ENCODE data around the gene MRPL34. TPM values are rescaled to one million over a fixed set of nuclear protein-coding genes. Genes with fewer than 3 reads are reported as not detected.

MRPL34 gene
- total RNA-seq, 1 donor from 2014 or later: 25.9 TPM

DNA sequence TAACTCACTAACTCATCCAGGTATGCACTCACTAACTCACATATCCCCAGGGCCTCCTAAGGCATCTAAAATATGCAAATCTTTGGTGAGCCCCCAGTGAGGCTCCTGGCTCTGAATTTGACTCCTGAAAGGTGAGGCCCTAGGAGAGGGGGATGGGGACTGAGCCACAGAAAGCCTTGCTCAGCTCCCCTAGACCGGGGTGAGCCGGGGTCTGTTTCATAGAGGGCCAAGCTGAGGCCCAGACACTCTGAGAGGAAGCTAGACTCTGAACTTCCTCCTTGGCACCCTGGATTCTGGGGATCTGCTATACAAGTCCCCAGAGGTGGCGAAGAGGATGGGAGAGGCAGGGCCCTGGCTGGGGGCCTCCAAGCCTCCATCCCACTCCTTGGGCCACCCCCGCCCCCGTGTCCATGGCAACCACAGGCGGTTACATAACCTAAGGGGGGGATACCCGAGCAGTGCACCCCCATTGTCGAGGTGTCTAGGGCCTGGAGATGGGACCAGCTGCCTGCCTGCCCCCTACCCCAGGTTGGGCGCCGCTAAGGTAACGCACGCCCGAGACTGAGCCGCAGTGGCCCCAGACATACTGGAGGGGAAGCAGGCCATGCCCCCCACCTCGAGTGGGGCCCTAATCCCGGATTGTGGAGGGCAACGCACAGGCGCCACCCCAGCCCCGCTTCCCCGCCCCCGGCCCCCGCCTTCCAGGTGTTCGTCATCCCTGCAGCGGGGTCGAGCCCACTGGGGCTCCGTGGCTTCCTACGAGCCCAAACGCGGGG, 3.1 kb upstream of the MRPL34 start:
- peaks cover 6% of the 10 kb centered on the region for H3K4me1 ChIP-seq
- no peak overlapping the region for H3K27ac ChIP-seq

GRCh38 chr19:17303167-17303939, 2.3 kb upstream of the MRPL34 start, which contains the start of gene ABHD8:
Gene ABHD8, minus strand, starts transcription at chr19:17303425. Its CDS starts 1,809 bp downstream, at chr19:17301616.
- H3K36me3 Mint-ChIP-seq: peaks cover 9% of the 10 kb centered on the region
- H2AFZ ChIP-seq (replicated peaks): peak within 1 kb of the TSS; percentile 77
- peaks cover 7% of the 10 kb centered on the region for H3K27me3 Mint-ChIP-seq (ENCODE audit: insufficient read depth, low read depth)
- peaks cover 1% of the 10 kb centered on the region for H3K9me3 Mint-ChIP-seq
- no peaks in the 10 kb centered on the region for H4K20me1 ChIP-seq (ENCODE audit: low read depth)
- peak within 1 kb of the TSS; percentile 67 for H3K4me3 ChIP-seq
- H3K36me3 ChIP-seq: no peaks in the 10 kb centered on the region
- TF ChIP-seq, protein P1, sequence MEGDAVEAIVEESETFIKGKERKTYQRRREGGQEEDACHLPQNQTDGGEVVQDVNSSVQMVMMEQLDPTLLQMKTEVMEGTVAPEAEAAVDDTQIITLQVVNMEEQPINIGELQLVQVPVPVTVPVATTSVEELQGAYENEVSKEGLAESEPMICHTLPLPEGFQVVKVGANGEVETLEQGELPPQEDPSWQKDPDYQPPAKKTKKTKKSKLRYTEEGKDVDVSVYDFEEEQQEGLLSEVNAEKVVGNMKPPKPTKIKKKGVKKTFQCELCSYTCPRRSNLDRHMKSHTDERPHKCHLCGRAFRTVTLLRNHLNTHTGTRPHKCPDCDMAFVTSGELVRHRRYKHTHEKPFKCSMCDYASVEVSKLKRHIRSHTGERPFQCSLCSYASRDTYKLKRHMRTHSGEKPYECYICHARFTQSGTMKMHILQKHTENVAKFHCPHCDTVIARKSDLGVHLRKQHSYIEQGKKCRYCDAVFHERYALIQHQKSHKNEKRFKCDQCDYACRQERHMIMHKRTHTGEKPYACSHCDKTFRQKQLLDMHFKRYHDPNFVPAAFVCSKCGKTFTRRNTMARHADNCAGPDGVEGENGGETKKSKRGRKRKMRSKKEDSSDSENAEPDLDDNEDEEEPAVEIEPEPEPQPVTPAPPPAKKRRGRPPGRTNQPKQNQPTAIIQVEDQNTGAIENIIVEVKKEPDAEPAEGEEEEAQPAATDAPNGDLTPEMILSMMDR (IDR thresholded peaks at IDR 0.05): peak; percentile 72
- TF ChIP-seq EZH2phosphoT487 (IDR thresholded peaks at IDR 0.05): no peak
- H3K4me2 ChIP-seq: peak within 1 kb of the TSS; percentile 90
- peaks cover 6% of the 10 kb centered on the region for H3K4me1 ChIP-seq
- H3K9me3 ChIP-seq (ENCODE audit: low read depth): no peaks in the 10 kb centered on the region
- DNase-seq (ENCODE audit: low spot score): peak; percentile 99
- no peak within 1 kb of the TSS for H3K27ac Mint-ChIP-seq
- H3K27me3 ChIP-seq: no peaks in the 10 kb centered on the region
- peaks cover 32% of the 10 kb centered on the region for H3K4me1 Mint-ChIP-seq
- H3F3A ChIP-seq (ENCODE audit: low read depth): peaks cover 38% of the 10 kb centered on the region
- no peak within 1 kb of the TSS for H3K9ac ChIP-seq
- H3K27ac ChIP-seq: no peak within 1 kb of the TSS
- H3K4me3 Mint-ChIP-seq: peak within 1 kb of the TSS; percentile 91
- peaks cover 11% of the 10 kb centered on the region for H3K79me2 ChIP-seq (ENCODE audit: low read depth)

More for the DNA sequence above, 3.1 kb upstream of the MRPL34 start:
- Histone ChIP-seq H3F3A (ENCODE audit: low read depth) (peaks cover 30% of the 10 kb centered on the region), H3K4me2 (peak overlapping the region; percentile 90), H3K79me2 (ENCODE audit: low read depth) (peaks cover 11% of the 10 kb centered on the region), H3K9me3 (ENCODE audit: low read depth) (no peaks in the 10 kb centered on the region), H3K36me3 (no peaks in the 10 kb centered on the region), H3K9ac (no peak overlapping the region), H3K4me3 (peak overlapping the region; percentile 67), H2AFZ (replicated peaks) (peak overlapping the region; percentile 77), H4K20me1 (ENCODE audit: low read depth) (no peaks in the 10 kb centered on the region), H3K27me3 (no peaks in the 10 kb centered on the region)
- peaks cover 12% of the 10 kb centered on the region for H3K36me3 Mint-ChIP-seq
- peaks cover 4% of the 10 kb centered on the region for H3K9me3 Mint-ChIP-seq
- no peak overlapping the region for H3K27ac Mint-ChIP-seq
- peaks cover 27% of the 10 kb centered on the region for H3K4me1 Mint-ChIP-seq
- peak; percentile 42 for DNase-seq (ENCODE audit: low spot score)
- peaks cover 5% of the 10 kb centered on the region for H3K27me3 Mint-ChIP-seq (ENCODE audit: insufficient read depth, low read depth)
- peak overlapping the region; percentile 91 for H3K4me3 Mint-ChIP-seq
- TF ChIP-seq EZH2 (IDR thresholded peaks at IDR 0.05): no peak
- TF ChIP-seq, protein P1 (IDR thresholded peaks at IDR 0.05): no peak
- no peak for TF ChIP-seq EZH2phosphoT487 (IDR thresholded peaks at IDR 0.05)

DNA sequence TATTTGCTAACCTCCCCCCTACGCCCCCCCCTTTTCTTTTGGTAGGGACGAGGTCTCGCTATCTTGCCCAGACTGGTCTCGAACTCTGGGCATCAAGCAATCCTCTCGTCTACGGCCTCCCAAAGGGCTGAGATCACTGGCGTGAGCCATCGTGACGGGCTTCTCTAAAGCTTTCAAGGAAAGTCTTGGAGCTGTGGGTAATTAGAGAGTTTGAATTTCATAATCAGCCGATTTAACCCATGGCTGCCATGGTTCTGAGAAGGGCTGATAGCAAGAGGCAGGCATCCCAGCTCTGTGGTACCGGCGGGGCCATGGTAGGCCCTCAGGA, 1.8 kb upstream of the MRPL34 start:
- Mint-ChIP-seq H3K36me3 (peaks cover 6% of the 10 kb centered on the region), H3K4me3 (peak overlapping the region; percentile 91)
- no peak overlapping the region for H2AFZ ChIP-seq (replicated peaks)

More for the DNA sequence above, 1.8 kb upstream of the MRPL34 start:
- DNase-seq (ENCODE audit: low spot score): no peak
- TF ChIP-seq EZH2 (IDR thresholded peaks at IDR 0.05): no peak
- TF ChIP-seq EZH2phosphoT487 (IDR thresholded peaks at IDR 0.05): no peak
- TF ChIP-seq, protein P1 (IDR thresholded peaks at IDR 0.05): no peak
- Histone ChIP-seq H3K4me1 (peaks cover 6% of the 10 kb centered on the region), H3F3A (ENCODE audit: low read depth) (peaks cover 42% of the 10 kb centered on the region), H3K27ac (no peak overlapping the region), H3K36me3 (no peaks in the 10 kb centered on the region), H3K27me3 (no peaks in the 10 kb centered on the region), H3K79me2 (ENCODE audit: low read depth) (peaks cover 11% of the 10 kb centered on the region), H3K9ac (no peak overlapping the region), H3K9me3 (ENCODE audit: low read depth) (no peaks in the 10 kb centered on the region), H3K4me2 (peak overlapping the region; percentile 67), H4K20me1 (ENCODE audit: low read depth) (no peaks in the 10 kb centered on the region), H3K4me3 (no peak overlapping the region)
- Mint-ChIP-seq H3K9me3 (no peaks in the 10 kb centered on the region), H3K4me1 (peaks cover 32% of the 10 kb centered on the region), H3K27ac (no peak overlapping the region), H3K27me3 (ENCODE audit: insufficient read depth, low read depth) (peaks cover 7% of the 10 kb centered on the region)

All from neural progenitor cell (in vitro differentiated cells).